GM10266 (cell line): Measurements from ENCODE around the gene GPR146.

Experiments
- DNase-seq: peaks from one replicate; pipeline ENCODE4 v3.0.0; 2012; ENCODE audit errors: extremely low spot score
- CTCF ChIP-seq: IDR thresholded peaks from 2 replicates; pipeline ENCODE4 v1.5.1; 2012; ENCODE audit warnings: mild to moderate bottlenecking, low read depth; ENCODE audit not compliant: control insufficient read depth, insufficient read depth; ENCODE audit errors: missing control alignments

GPR146 gene

GRCh38 chr7:1090236-1090635, 45.9 kb downstream of the GPR146 start:
- DNase-seq: no peak
- no peak for TF ChIP-seq CTCF

- TF ChIP-seq CTCF: no peak
- DNase-seq: no peak
These were observed 46.6 kb downstream of the GPR146 start for GRCh38 chr7:1090686-1091643.

DNA sequence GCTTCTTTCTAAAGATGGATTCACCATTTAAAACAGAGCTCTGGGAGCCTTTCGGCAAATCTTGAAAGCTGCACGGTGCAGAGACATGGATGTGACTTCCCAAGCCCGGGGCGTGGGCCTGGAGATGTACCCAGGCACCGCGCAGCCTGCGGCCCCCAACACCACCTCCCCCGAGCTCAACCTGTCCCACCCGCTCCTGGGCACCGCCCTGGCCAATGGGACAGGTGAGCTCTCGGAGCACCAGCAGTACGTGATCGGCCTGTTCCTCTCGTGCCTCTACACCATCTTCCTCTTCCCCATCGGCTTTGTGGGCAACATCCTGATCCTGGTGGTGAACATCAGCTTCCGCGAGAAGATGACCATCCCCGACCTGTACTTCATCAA, 47.3 kb downstream of the GPR146 start:
- TF ChIP-seq CTCF: no peak
- no peak for DNase-seq

GRCh38 chr7:1092161-1092632, 47.9 kb downstream of the GPR146 start:
- TF ChIP-seq CTCF: no peak
- DNase-seq: no peak

GRCh38 chr7:1092806-1093501, 48.6 kb downstream of the GPR146 start:
- no peak for TF ChIP-seq CTCF
- no peak for DNase-seq

- no peak for DNase-seq
- no peak for TF ChIP-seq CTCF
These were observed 49.1 kb downstream of the GPR146 start for GRCh38 chr7:1093502-1093843.
